Fibroblast of lung (primary cell): ENCODE measurements around the gene NKD1. TPM values are rescaled to one million over a fixed set of nuclear protein-coding genes. Genes with fewer than 3 reads are reported as not detected.

Source experiments
- DNase-seq, 2 donors: peaks; one replicate each; pipeline versions ENCODE4 v3.0.0 to v3.0.0-alpha.2; 2010; ENCODE audit warnings: low read depth in 2 of 2
- H2AFZ ChIP-seq: 2 replicates; pipeline ENCODE4 v1.5.1; 2012; ENCODE audit warnings: low read length, control low read depth, inconsistent platforms
- H3K27ac ChIP-seq: 2 replicates; pipeline ENCODE4 v1.5.1; 2011; ENCODE audit warnings: low read length, control low read depth; ENCODE audit not compliant: insufficient read depth
- H3K27me3 ChIP-seq: 2 replicates; pipeline ENCODE4 v1.5.1; 2011; ENCODE audit warnings: mild to moderate bottlenecking, low read length; ENCODE audit not compliant: control insufficient read depth, insufficient read depth
- H3K36me3 ChIP-seq: 2 replicates; pipeline ENCODE4 v1.5.1; 2011; ENCODE audit warnings: low read length; ENCODE audit not compliant: control insufficient read depth, insufficient read depth
- H3K4me1 ChIP-seq: 2 replicates; pipeline ENCODE4 v1.5.1; 2011; ENCODE audit warnings: low read length; ENCODE audit not compliant: control insufficient read depth, insufficient read depth; ENCODE audit errors: extremely low read depth
- H3K4me2 ChIP-seq: 2 replicates; pipeline ENCODE4 v1.5.1; 2011; ENCODE audit warnings: low read length, control low read depth; ENCODE audit not compliant: insufficient read depth; ENCODE audit errors: extremely low read depth
- H3K4me3 ChIP-seq, 4 experiments: fragments of 200-600 bp in 1 of 4; sonication (generic) in 1 of 4; replicated peaks in 1 of 4; 2 replicates each; pipeline ENCODE4 v1.5.1; 2011 to 2016; ENCODE audit warnings: low read length in 4 of 4, low read depth in 3 of 4, mild to moderate bottlenecking in 3 of 4, control low read depth in 2 of 4, inconsistent platforms in 1 of 4, mixed read lengths in 1 of 4; ENCODE audit not compliant: insufficient read depth in 1 of 4; ENCODE audit errors: control extremely low read depth in 1 of 4
- H3K79me2 ChIP-seq: 2 replicates; pipeline ENCODE4 v1.5.1; 2012; ENCODE audit warnings: mild to moderate bottlenecking, low read length, inconsistent platforms; ENCODE audit not compliant: control insufficient read depth, insufficient read depth
- H3K9ac ChIP-seq: 2 replicates; pipeline ENCODE4 v1.5.1; 2011; ENCODE audit warnings: mild to moderate bottlenecking, low read length, control low read depth; ENCODE audit not compliant: insufficient read depth
- H3K9me3 ChIP-seq: 2 replicates; pipeline ENCODE4 v1.5.1; 2012; ENCODE audit warnings: low read depth, low read length; ENCODE audit not compliant: control insufficient read depth, insufficient read depth
- H4K20me1 ChIP-seq: 2 replicates; pipeline ENCODE4 v1.5.1; 2011; ENCODE audit warnings: low read length; ENCODE audit not compliant: control insufficient read depth, insufficient read depth; ENCODE audit errors: extremely low read depth
- CTCF ChIP-seq, 2 donors: IDR thresholded peaks in 1 of 2; conservative IDR thresholded peaks in 1 of 2; 1 replicate in 1 of 2; 2 replicates in 1 of 2; pipeline ENCODE4 v1.5.1; 2011 to 2012; ENCODE audit warnings: low read length in 2 of 2, control low read depth in 1 of 2, inconsistent platforms in 1 of 2, low read depth in 1 of 2, mild to moderate bottlenecking in 1 of 2
- EZH2 ChIP-seq: IDR thresholded peaks from 2 replicates; pipeline ENCODE4 v1.5.1; 2012; ENCODE audit warnings: low read length, control low read depth, mild to moderate bottlenecking; ENCODE audit errors: missing control alignments
- polyA plus RNA-seq, 2 donors: library from polyadenylated mRNA; depleted of rRNA in 1 of 2; stranded (reverse) in 1 of 2; unstranded in 1 of 2; fragments of >200 nt; gene quantifications; 2 replicates each; pipeline ENCODE4 v1.2.1, GENCODE V29; 2011 to 2012; ENCODE audit warnings: missing spikeins in 1 of 2
- total RNA-seq: library from RNA; depleted of rRNA; stranded (reverse); fragments of >200 nt; gene quantifications from 2 replicates; pipeline ENCODE4 v1.2.1, GENCODE V29; 2014

The NKD1 gene
- total and polyA plus RNA-seq, 2 donors (not counting 1 experiment from before 2014, with no cell fraction given), result under 0.01 to 0.12 TPM

DNA sequence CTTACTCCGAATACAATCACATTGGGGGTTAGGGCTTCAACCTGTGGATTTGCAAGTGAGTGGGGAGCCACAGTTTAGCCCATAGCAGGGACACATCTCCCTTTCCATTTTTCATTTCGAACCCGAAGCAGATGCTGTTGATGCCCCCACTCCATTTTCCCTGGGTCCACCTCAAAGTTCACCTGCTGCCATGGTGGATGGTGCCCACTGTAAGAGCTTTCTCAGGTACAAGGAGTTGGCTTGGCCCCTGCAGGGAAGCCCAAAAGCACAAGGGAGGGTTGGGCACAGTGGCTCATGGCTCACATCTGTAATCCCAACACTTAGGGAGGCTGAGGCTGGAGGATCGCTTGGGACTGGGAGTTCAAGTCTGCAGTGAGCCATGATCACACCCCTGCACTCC is 81.1 kb downstream of the NKD1 start:
- H4K20me1 ChIP-seq, result no peaks in the 10 kb centered on the region
- TF ChIP-seq EZH2 (no peak), CTCF (conservative IDR thresholded peaks at IDR 0.05 in 1 of 2, IDR thresholded peaks at IDR 0.05 in 1 of 2; ENCODE audit: low read depth in 1 of 2, low read length in 2 of 2) (no peak)
- no peaks in the 10 kb centered on the region for H3K9me3 ChIP-seq
- H3K9ac ChIP-seq, result no peak overlapping the region
- no peak overlapping the region for H2AFZ ChIP-seq
- no peaks in the 10 kb centered on the region for H3K27me3 ChIP-seq
- H3K27ac ChIP-seq, result no peak overlapping the region
- H3K4me1 ChIP-seq, result no peaks in the 10 kb centered on the region
- no peaks in the 10 kb centered on the region for H3K79me2 ChIP-seq
- DNase-seq, result no peak
- no peak overlapping the region for H3K4me3 ChIP-seq
- no peak overlapping the region for H3K4me2 ChIP-seq
- no peaks in the 10 kb centered on the region for H3K36me3 ChIP-seq

DNA sequence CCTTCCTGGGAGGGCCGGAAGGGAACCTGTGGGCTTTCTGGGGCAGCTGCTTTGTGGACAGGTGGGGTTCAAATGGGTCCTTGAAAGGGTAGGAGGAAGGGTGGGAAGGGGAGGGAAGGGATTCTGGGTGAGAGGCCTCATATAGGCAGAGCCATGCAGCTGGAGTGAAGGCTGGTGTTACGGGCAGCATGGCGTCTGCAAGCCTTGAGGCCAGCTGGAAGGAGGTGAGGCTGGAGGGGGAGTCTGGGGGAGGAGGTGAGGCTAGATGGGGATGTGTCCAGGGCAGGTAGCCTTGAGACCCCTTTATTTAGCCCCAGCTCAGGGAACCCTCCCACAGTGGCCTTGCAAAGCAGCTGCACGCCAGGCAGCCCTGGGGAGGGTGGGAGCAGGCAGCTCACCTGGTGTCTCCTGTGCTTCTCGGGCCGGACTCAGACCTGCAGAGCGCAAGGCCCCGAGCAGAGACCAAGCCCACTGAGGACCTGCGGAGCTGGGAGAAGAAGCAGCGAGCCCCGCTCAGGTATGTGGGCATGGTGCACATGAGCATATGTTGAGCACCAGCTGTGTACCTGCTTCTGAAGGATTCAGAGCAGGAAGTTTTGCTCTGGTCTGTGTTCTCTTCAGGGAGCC is 82.3 kb downstream of the NKD1 start:
- no peaks in the 10 kb centered on the region for H3K36me3 ChIP-seq
- H3K9me3 ChIP-seq, result no peaks in the 10 kb centered on the region
- no peak overlapping the region for H3K9ac ChIP-seq
- no peak for DNase-seq
- no peak overlapping the region for H3K4me2 ChIP-seq
- H3K79me2 ChIP-seq, result no peaks in the 10 kb centered on the region
- H3K27ac ChIP-seq, result no peak overlapping the region
- H4K20me1 ChIP-seq, result no peaks in the 10 kb centered on the region
- H3K4me1 ChIP-seq, result no peaks in the 10 kb centered on the region
- TF ChIP-seq EZH2 (no peak), CTCF (conservative IDR thresholded peaks at IDR 0.05 in 1 of 2, IDR thresholded peaks at IDR 0.05 in 1 of 2; ENCODE audit: low read depth in 1 of 2, low read length in 2 of 2) (no peak)
- no peak overlapping the region for H3K4me3 ChIP-seq
- no peaks in the 10 kb centered on the region for H3K27me3 ChIP-seq
- no peak overlapping the region for H2AFZ ChIP-seq

GRCh38 chr16:50631249-50631984 is 83.2 kb downstream of the NKD1 start:
- Histone ChIP-seq H2AFZ (no peak overlapping the region), H3K4me2 (no peak overlapping the region), H3K79me2 (no peaks in the 10 kb centered on the region), H3K4me3 (no peak overlapping the region), H4K20me1 (no peaks in the 10 kb centered on the region), H3K36me3 (no peaks in the 10 kb centered on the region), H3K27ac (no peak overlapping the region), H3K9ac (no peak overlapping the region), H3K9me3 (no peaks in the 10 kb centered on the region), H3K27me3 (no peaks in the 10 kb centered on the region), H3K4me1 (no peaks in the 10 kb centered on the region)
- TF ChIP-seq CTCF (conservative IDR thresholded peaks at IDR 0.05 in 1 of 2, IDR thresholded peaks at IDR 0.05 in 1 of 2; ENCODE audit: low read depth in 1 of 2, low read length in 2 of 2) (no peak), EZH2 (no peak)
- DNase-seq, result no peak
